LNCAP (cell line): ENCODE data around the gene JAZF1.

ENCODE experiments used
- TF ChIP-seq, protein P1 (sequence below): fragments of 450-650 bp; IDR thresholded peaks from 2 replicates; pipeline ENCODE4 v1.5.1; 2017; ENCODE audit warnings: mild to moderate bottlenecking

The JAZF1 gene

DNA sequence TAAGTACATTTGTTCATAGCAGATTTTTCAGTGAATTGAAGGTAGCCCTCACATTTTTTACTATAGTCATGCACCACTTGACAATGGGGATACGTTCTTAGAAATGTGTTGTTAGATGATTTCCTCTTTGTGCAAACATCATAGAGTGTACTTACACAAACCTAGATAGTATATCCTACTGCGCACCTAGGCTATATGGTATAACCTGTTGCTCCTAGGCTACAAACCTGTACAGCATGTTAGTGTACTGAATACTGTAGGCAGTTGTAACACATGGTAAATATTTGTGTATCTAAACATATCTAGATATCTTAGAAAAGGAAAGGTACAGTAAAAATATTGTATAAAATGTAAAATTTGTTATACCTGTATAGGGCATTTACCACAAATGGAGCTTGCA is 399.4 kb downstream of the JAZF1 start:
- TF ChIP-seq, protein P1, sequence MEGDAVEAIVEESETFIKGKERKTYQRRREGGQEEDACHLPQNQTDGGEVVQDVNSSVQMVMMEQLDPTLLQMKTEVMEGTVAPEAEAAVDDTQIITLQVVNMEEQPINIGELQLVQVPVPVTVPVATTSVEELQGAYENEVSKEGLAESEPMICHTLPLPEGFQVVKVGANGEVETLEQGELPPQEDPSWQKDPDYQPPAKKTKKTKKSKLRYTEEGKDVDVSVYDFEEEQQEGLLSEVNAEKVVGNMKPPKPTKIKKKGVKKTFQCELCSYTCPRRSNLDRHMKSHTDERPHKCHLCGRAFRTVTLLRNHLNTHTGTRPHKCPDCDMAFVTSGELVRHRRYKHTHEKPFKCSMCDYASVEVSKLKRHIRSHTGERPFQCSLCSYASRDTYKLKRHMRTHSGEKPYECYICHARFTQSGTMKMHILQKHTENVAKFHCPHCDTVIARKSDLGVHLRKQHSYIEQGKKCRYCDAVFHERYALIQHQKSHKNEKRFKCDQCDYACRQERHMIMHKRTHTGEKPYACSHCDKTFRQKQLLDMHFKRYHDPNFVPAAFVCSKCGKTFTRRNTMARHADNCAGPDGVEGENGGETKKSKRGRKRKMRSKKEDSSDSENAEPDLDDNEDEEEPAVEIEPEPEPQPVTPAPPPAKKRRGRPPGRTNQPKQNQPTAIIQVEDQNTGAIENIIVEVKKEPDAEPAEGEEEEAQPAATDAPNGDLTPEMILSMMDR = no peak
